Vagina (tissue), 2 donors: ENCODE measurements around the gene EPS8L3. TPM values are rescaled to one million over a fixed set of nuclear protein-coding genes. Genes with fewer than 3 reads are reported as not detected.

ENCODE experiments used
- DNase-seq, 2 donors: peaks; one replicate each; pipeline ENCODE4 v3.0.0-alpha.2; 2017; ENCODE audit errors: extremely low spot score in 2 of 2
- H3K27ac ChIP-seq: fragments of 200-600 bp; sonication (generic); one replicate; pipeline ENCODE4 v1.5.1; 2019
- H3K27me3 ChIP-seq: fragments of 200-600 bp; sonication (generic); one replicate; pipeline ENCODE4 v1.5.1; 2019
- H3K36me3 ChIP-seq, 2 donors: fragments of 200-600 bp; sonication (generic); one replicate each; pipeline ENCODE4 v1.5.1; 2017 to 2019
- H3K4me1 ChIP-seq: fragments of 200-600 bp; sonication (generic); one replicate; pipeline ENCODE4 v1.5.1; 2019
- H3K4me3 ChIP-seq, 2 donors: fragments of 200-600 bp; sonication (generic); 1 replicate in 1 of 2; 2 replicates in 1 of 2; pipeline ENCODE4 v1.5.1; 2016 to 2019
- H3K9me3 ChIP-seq: fragments of 200-600 bp; sonication (generic); one replicate; pipeline ENCODE4 v1.5.1; 2019
- CTCF ChIP-seq, 3 experiments: fragments of 450-650 bp in 2 of 3; fragments of 200-600 bp in 1 of 3; sonication (generic) in 1 of 3; IDR thresholded peaks; one replicate each; pipeline ENCODE4 v1.5.1; 2017 to 2019; ENCODE audit warnings: antibody characterized with exemption in 3 of 3, mild to moderate bottlenecking in 2 of 3, moderate library complexity in 2 of 3
- POLR2A ChIP-seq, 2 donors: fragments of 450-650 bp; IDR thresholded peaks; one replicate each; pipeline ENCODE4 v1.6.1; 2017; ENCODE audit warnings: antibody characterized with exemption in 2 of 2, mild to moderate bottlenecking in 2 of 2, moderate library complexity in 2 of 2
- POLR2AphosphoS5 ChIP-seq, 2 donors: sonication (generic); formaldehyde crosslinking; IDR thresholded peaks; one replicate each; pipeline ENCODE4 v1.9.0; 2017; ENCODE audit warnings: antibody characterized with exemption in 2 of 2, mild to moderate bottlenecking in 2 of 2, low read depth in 1 of 2; ENCODE audit not compliant: insufficient read depth in 1 of 2
- intact Hi-C: fragments of 100-400 bp; cut with DNase I; formaldehyde crosslinking; loops from one replicate; pipeline ENCODE4 v1.15.1; 2023
- total RNA-seq: library from RNA; depleted of rRNA; stranded (reverse); fragments of >200 nt; gene quantifications from one replicate; pipeline ENCODE4 v1.2.3, GENCODE V29; 2016

The EPS8L3 gene
- total RNA-seq, 1 donor from 2014 or later = not detected

GRCh38 chr1:109782927-109783326 is 19.2 kb upstream of the EPS8L3 start:
- DNase-seq = no peak
- no peak overlapping the region for H3K4me3 ChIP-seq
- intact Hi-C loops = no loop called here
- peak overlapping the region; percentile 60 for H3K27ac ChIP-seq
- H3K4me1 ChIP-seq = peaks cover 30% of the 10 kb centered on the region
- no peaks in the 10 kb centered on the region for H3K9me3 ChIP-seq
- no peaks in the 10 kb centered on the region for H3K27me3 ChIP-seq
- no peaks in the 10 kb centered on the region for H3K36me3 ChIP-seq
- no peak for TF ChIP-seq CTCF (IDR thresholded peaks at IDR 0.05)
- no peak for TF ChIP-seq POLR2A (IDR thresholded peaks at IDR 0.05)
- no peak for TF ChIP-seq POLR2AphosphoS5 (IDR thresholded peaks at IDR 0.05; ENCODE audit: insufficient read depth in 1 of 2, low read depth in 1 of 2)

GRCh38 chr1:109782514-109782913 is 18.8 kb upstream of the EPS8L3 start:
- intact Hi-C loops = no loop called here
- Histone ChIP-seq H3K4me3 (no peak overlapping the region), H3K27me3 (no peaks in the 10 kb centered on the region), H3K36me3 (no peaks in the 10 kb centered on the region), H3K27ac (peak overlapping the region; percentile 60), H3K9me3 (no peaks in the 10 kb centered on the region), H3K4me1 (peaks cover 30% of the 10 kb centered on the region)
- DNase-seq = no peak
- no peak for TF ChIP-seq CTCF (IDR thresholded peaks at IDR 0.05)
- no peak for TF ChIP-seq POLR2AphosphoS5 (IDR thresholded peaks at IDR 0.05; ENCODE audit: insufficient read depth in 1 of 2, low read depth in 1 of 2)
- TF ChIP-seq POLR2A (IDR thresholded peaks at IDR 0.05) = no peak

- no peaks in the 10 kb centered on the region for H3K36me3 ChIP-seq
- intact Hi-C loops = no loop called here
Measured at GRCh38 chr1:109781806-109782205, 18.1 kb upstream of the EPS8L3 start.

GRCh38 chr1:109780982-109781381 is 17.3 kb upstream of the EPS8L3 start:
- no peak for TF ChIP-seq POLR2AphosphoS5 (IDR thresholded peaks at IDR 0.05; ENCODE audit: insufficient read depth in 1 of 2, low read depth in 1 of 2)
- no peak for TF ChIP-seq CTCF (IDR thresholded peaks at IDR 0.05)
- TF ChIP-seq POLR2A (IDR thresholded peaks at IDR 0.05) = no peak
- H3K27me3 ChIP-seq = no peaks in the 10 kb centered on the region
- H3K4me1 ChIP-seq = peaks cover 17% of the 10 kb centered on the region
- intact Hi-C loops = no loop called here
- H3K4me3 ChIP-seq = no peak overlapping the region
- no peak overlapping the region for H3K27ac ChIP-seq
- H3K36me3 ChIP-seq = no peaks in the 10 kb centered on the region
- no peak for DNase-seq
- H3K9me3 ChIP-seq = no peaks in the 10 kb centered on the region

More at GRCh38 chr1:109781806-109782205, 18.1 kb upstream of the EPS8L3 start:
- Histone ChIP-seq H3K27me3 (no peaks in the 10 kb centered on the region), H3K27ac (no peak overlapping the region), H3K9me3 (no peaks in the 10 kb centered on the region), H3K4me1 (peaks cover 25% of the 10 kb centered on the region), H3K4me3 (no peak overlapping the region)
- no peak for DNase-seq
- TF ChIP-seq POLR2AphosphoS5 (IDR thresholded peaks at IDR 0.05; ENCODE audit: insufficient read depth in 1 of 2, low read depth in 1 of 2) (no peak), CTCF (IDR thresholded peaks at IDR 0.05) (no peak), POLR2A (IDR thresholded peaks at IDR 0.05) (no peak)

- H3K4me3 ChIP-seq = no peak overlapping the region
- no peak overlapping the region for H3K27ac ChIP-seq
- no peaks in the 10 kb centered on the region for H3K27me3 ChIP-seq
- no peaks in the 10 kb centered on the region for H3K36me3 ChIP-seq
- DNase-seq = no peak
- no peak for TF ChIP-seq POLR2A (IDR thresholded peaks at IDR 0.05)
- intact Hi-C loops = loop anchor here (2.0 to 5.0 kb wide), 2 partner anchors 134 to 207 kb away; partner anchors contain the start of genes AHCYL1 and CSF1
- H3K9me3 ChIP-seq = no peaks in the 10 kb centered on the region
- peaks cover 10% of the 10 kb centered on the region for H3K4me1 ChIP-seq
Measured at GRCh38 chr1:109777980-109778625, 14.4 kb upstream of the EPS8L3 start.
